Posterior cingulate gyrus (tissue), 11 donors: ENCODE results near the gene SLC30A10.
A peak's percentile ranks its signal among the peaks of the same experiment; 100 is the strongest.
"Not testable (repeated sequence)": the region's sequence is repeated elsewhere in the genome, so short reads cannot be mapped to it uniquely, and the experiment has no call there.

Experiments used
- DNase-seq, 10 donors: peaks; one replicate each; pipeline versions ENCODE4 v3.0.0 to v3.0.0-alpha.2; 2020 to 2021; ENCODE audit warnings: mixed read lengths in 3 of 10
- intact Hi-C: fragments of 100-400 bp; cut with DNase I; formaldehyde crosslinking; loops from one replicate; pipeline ENCODE4 v1.15.1; 2023

The SLC30A10 gene

DNA sequence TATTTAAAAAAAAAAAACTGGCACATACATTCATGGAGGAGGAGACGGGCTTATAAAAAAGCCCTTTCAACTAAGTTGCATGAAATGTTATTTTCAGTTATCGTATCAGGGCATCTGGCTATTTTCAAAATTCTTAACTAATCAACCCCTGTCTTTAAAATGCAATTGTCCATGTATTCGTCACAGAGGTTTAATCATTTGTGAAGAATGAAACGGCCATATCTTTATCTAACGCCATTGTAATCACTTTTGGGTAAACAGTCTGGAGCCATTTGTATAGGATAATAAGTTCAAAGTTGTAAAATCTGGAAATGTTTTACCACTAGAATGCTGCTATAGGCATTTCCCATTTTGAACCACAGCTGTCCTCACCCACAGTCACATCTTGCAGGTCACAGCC lies 30.4 kb downstream of the SLC30A10 start:
- no peak for DNase-seq
- intact Hi-C loops, result no loop called here

DNA sequence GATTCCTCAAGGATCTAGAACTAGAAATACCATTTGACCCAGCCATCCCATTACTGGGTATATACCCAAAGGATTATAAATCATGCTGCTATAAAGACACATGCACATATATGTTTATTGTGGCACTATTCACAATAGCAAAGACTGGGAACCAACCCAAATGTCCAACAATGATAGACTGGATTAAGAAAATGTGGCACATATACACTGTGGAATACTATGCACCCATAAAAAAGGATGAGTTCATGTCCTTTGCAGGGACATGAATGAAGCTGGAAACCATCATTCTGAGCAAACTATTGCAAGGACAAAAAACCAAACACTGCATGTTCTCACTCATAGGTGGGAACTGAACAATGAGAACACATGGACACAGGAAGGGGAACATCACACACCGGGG lies 36.1 kb downstream of the SLC30A10 start:
- intact Hi-C loops, DNase-seq: not testable (repeated sequence)

- DNase-seq, intact Hi-C loops: not testable (repeated sequence)
Measured at GRCh38 chr1:219891846-219892245, 36.5 kb downstream of the SLC30A10 start.

- intact Hi-C loops, DNase-seq: not testable (repeated sequence)
Measured at GRCh38 chr1:219888667-219889066, 39.7 kb downstream of the SLC30A10 start.

DNA sequence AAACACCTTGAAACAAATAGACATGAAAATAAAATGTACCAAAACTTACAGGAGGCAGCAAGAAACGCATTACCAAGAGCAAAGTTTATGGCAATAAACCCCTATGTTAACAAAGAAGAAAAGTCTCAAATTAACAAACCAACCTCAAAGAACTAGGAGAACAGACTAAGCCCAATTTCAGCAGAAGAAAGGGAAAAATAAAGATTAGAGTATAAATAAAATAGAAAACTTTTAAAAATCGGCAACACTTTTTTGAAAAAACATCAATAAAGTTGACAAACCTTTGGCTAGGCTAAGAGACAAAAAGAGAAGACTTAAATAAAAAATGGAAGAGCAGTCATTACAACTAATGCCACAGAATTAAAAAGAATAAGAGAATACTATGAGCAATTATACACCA lies 42.7 kb downstream of the SLC30A10 start:
- DNase-seq, result no peak
- intact Hi-C loops, result no loop called here

GRCh38 chr1:219883400-219884332 lies 44.7 kb downstream of the SLC30A10 start:
- DNase-seq, result peak in 1 of 10 donors; percentile 35
- intact Hi-C loops, result no loop called here

- DNase-seq, result no peak
- intact Hi-C loops, result no loop called here
Measured at GRCh38 chr1:219882755-219883154, 45.6 kb downstream of the SLC30A10 start.

DNA sequence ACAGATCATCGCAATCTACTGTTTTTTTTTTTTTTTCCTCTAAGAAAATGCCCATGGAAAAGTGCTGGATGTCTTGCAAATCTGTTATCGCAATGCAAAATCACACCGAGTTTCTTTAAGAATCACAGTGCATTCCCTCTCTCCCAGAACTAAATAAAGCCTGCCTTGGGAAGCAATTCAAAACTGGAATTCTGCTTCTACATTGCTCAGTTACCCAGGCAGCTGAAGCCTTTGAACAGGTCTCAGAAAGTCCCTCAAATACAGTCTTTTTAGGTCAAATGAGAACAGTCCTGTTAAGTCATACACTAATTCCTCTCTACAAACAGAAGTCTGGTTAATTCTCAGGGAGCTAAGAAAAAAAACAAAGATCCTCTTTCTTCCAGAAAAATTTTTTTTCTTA lies 46.3 kb downstream of the SLC30A10 start:
- DNase-seq, result no peak
- intact Hi-C loops, result no loop called here

DNA sequence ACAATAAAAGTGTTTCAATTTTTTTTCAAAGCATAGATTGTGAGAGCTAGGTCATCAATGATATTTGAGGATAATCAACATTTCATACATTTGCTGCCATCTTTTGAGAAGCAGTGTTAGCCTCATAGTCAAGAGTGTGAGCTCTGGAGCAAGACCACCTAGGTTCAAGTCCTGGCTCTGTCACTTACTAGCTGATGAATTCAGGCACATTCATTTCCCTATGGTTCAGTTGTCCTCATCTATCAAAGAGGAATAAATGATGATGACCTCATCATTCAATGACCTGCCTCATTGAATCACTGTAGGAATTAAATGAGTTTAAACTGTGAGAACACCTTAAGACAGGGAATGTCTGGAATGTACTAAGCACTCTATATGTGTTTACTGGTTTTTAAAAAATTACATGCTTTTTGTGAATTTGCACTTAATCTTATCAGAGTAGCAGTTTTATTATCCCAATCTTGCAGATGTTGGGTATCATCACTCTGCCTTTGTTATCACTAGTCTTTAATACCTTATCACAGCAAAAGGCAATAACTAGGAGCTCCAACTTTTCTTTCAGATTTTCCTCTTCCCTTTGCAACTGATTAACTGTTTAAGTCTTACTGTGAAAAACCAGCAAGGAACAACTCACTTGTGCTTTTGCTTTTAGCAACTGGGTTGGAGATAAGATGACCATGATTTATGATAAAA lies 47.4 kb downstream of the SLC30A10 start:
- no peak for DNase-seq
- intact Hi-C loops, result no loop called here

GRCh38 chr1:219876798-219877209 lies 51.6 kb downstream of the SLC30A10 start:
- no peak for DNase-seq
- intact Hi-C loops, result no loop called here

DNA sequence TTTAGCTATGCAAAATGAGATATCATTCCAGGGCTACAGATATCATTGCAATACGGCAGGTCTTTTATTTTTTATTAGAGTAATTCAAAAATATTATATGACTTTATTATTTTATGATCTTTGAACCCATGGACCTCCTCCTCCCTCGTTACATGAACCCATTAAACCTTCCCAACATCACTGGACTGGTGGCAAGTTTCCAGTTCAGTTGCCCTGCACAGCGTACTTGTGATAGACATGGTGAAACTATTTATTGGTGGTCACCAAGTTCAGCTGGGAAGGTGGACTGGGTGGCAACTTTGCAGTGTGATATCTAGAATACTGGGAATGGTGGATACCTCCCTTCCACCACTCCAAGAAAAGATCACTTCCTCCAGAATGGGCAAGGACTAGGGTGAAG lies 52.5 kb downstream of the SLC30A10 start:
- intact Hi-C loops, result no loop called here
- no peak for DNase-seq

- intact Hi-C loops, DNase-seq: not testable (repeated sequence)
Measured at GRCh38 chr1:219872538-219872937, 55.8 kb downstream of the SLC30A10 start.

DNA sequence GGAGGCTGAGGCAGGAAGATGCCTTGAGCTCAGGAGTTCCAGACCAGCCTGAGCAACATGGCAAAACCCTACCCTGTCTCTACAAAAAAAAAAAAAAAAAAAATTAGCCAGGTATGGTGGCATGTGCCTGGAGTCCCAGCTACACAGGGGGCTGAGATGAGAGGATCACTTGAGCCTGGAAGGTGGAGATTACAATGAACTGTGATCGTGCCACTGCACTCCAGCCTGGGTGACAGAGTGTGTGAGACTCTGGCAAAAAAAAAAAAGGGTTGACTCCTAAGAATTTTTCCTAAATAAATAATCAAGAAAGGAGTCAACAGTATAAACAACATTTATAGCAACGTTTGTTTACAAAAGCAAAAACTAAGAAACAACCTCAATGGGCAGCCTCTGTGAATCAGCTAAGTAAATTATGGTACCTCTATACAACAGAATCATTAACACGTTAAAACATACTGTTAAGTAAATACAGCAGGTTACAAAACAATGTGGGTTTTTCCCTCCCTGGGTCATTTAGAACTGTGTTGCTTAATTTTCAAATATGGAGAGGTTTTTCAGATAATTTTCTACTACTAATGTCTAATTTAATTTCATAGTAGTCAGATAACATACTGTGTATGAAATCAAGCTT lies 56.8 kb downstream of the SLC30A10 start:
- intact Hi-C loops, result no loop called here

GRCh38 chr1:219868615-219869014 lies 59.7 kb downstream of the SLC30A10 start:
- DNase-seq, intact Hi-C loops: not testable (repeated sequence)

More for the DNA sequence above, 56.8 kb downstream of the SLC30A10 start:
- no peak for DNase-seq
